Panc1 (cell line): ENCODE data around the gene LACTB. TPM values are rescaled to one million over a fixed set of nuclear protein-coding genes. Genes with fewer than 3 reads are reported as not detected.
A peak's percentile ranks its signal among the peaks of the same experiment; 100 is the strongest.

Experiments
- ATAC-seq: fragments of 200-7000 bp; cut with Tn5 transposase; 2 replicates; pipeline ENCODE4 v1.9.1; 2020; ENCODE audit warnings: mild to moderate bottlenecking, moderate library complexity
- BruUV-seq: library from RNA; stranded (reverse); fragments of 400-500 nt; replicated peaks from 2 replicates; lab custom pipeline; 2021; lab: Mats Ljungman, UMichigan
- CTCF ChIA-PET: fragments of 300-600 bp; sonication (Branson Sonifier 250); formaldehyde crosslinking; loops from one replicate; lab custom pipeline; 2022; ENCODE audit warnings: antibody characterized with exemption; lab: Charles Lee
- POLR2A ChIA-PET: fragments of 300-600 bp; sonication (Branson Sonifier 250); formaldehyde crosslinking; loops from one replicate; lab custom pipeline; 2022; ENCODE audit warnings: antibody characterized with exemption; lab: Charles Lee
- DNase-seq: peaks from one replicate; pipeline ENCODE4 v3.0.0-alpha.2; 2010; ENCODE audit warnings: low read depth, low spot score
- H3K27ac ChIP-seq: 2 replicates; pipeline ENCODE4 v1.5.1; 2011; ENCODE audit warnings: mild to moderate bottlenecking, low read length, inconsistent platforms
- H3K27me3 ChIP-seq: fragments of 200-500 bp; sonication (Bioruptor generic); 2 replicates; pipeline ENCODE4 v1.6.0; 2014; ENCODE audit warnings: low read length, inconsistent platforms; ENCODE audit not compliant: control insufficient read depth, insufficient read depth
- H3K36me3 ChIP-seq: fragments of 200-500 bp; sonication (Bioruptor generic); 2 replicates; pipeline ENCODE4 v1.5.1; 2014; ENCODE audit warnings: inconsistent platforms, mild to moderate bottlenecking, low read length, moderate library complexity; ENCODE audit not compliant: control insufficient read depth, insufficient read depth
- H3K4me1 ChIP-seq: 2 replicates; pipeline ENCODE4 v1.5.1; 2011; ENCODE audit warnings: inconsistent platforms, mild to moderate bottlenecking, low read length, moderate library complexity; ENCODE audit not compliant: control insufficient read depth, insufficient read depth
- H3K4me3 ChIP-seq, 2 experiments: 2 replicates each; pipeline ENCODE4 v1.5.1; 2011 to 2012; ENCODE audit warnings: low read depth in 2 of 2, low read length in 2 of 2, mild to moderate bottlenecking in 2 of 2, inconsistent platforms in 1 of 2, moderate library complexity in 1 of 2
- H3K9me3 ChIP-seq: fragments of 200-500 bp; sonication (Bioruptor generic); 2 replicates; pipeline ENCODE4 v1.5.1; 2014; ENCODE audit warnings: low read depth, mild to moderate bottlenecking, inconsistent platforms, low read length, moderate library complexity; ENCODE audit not compliant: control insufficient read depth, insufficient read depth
- POLR2AphosphoS5 ChIP-seq: IDR thresholded peaks from 2 replicates; pipeline ENCODE4 v1.6.1; 2012; ENCODE audit warnings: mild to moderate bottlenecking, low read depth, low read length, moderate library complexity
- REST ChIP-seq, 2 experiments: IDR thresholded peaks; 2 replicates each; pipeline ENCODE4 v1.6.1; 2011 to 2012; ENCODE audit warnings: low read depth in 2 of 2, control low read depth in 1 of 2, low read length in 1 of 2, mild to moderate bottlenecking in 1 of 2, moderate library complexity in 1 of 2; ENCODE audit not compliant: insufficient read depth in 1 of 2
- SIN3A ChIP-seq: IDR thresholded peaks from 2 replicates; pipeline ENCODE4 v1.6.1; 2012; ENCODE audit warnings: low read depth, mild to moderate bottlenecking, low read length, moderate library complexity, borderline replicate concordance; ENCODE audit not compliant: insufficient read depth
- TCF7L2 ChIP-seq: IDR thresholded peaks from 2 replicates; pipeline ENCODE4 v1.6.1; 2011; ENCODE audit warnings: mild to moderate bottlenecking, low read depth, low read length, inconsistent platforms
- in situ Hi-C: cut with HindIII; loops from 2 replicates; pipeline ENCODE4 v1.10.0; 2016; ENCODE audit warnings: low sequenced_read_pairs, low pct_unique_long_range_greater_than_20kb
- intact Hi-C: fragments of 100-400 bp; cut with micrococcal nuclease; formaldehyde crosslinking; loops from one replicate; pipeline ENCODE4 v1.10.0; 2022; ENCODE audit not compliant: unreplicated experiment
- total RNA-seq: library from RNA; stranded (reverse); gene quantifications from one replicate; pipeline ENCODE4 v1.2.1, GENCODE V29; 2021; ENCODE audit not compliant: unreplicated experiment
- TF ChIP-seq, protein P1 (sequence below): fragments of 450-650 bp; IDR thresholded peaks from 2 replicates; pipeline ENCODE4 v1.5.1; 2017; ENCODE audit warnings: mild to moderate bottlenecking

Gene LACTB
- total RNA-seq, 1 experiment from 2014 or later, result 18.4 TPM

DNA sequence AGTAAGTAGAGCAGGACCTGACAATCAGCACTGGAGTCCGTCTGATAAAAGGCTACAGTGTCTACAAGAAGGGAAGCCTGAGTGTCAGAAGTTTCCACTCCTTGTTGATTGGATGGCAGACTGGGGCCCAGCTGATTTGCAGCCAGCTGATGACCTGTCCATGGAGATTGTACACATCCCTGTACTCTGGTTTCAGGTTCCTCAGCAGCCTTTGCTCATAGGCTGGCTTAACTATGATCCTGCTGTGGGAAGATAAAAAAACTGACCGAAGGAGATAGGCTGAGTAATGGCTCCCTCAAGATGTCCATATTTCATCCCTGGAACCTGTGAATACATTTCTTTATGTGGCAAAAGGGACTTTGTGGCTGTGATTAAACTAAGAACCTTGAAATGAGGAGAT is 11.7 kb upstream of the LACTB start:
- Histone ChIP-seq H3K27ac (peak overlapping the region; percentile 13; the same call in 1 of the 2 replicates), H3K27me3 (no peaks in the 10 kb centered on the region), H3K4me1 (peaks cover 4% of the 10 kb centered on the region; the same call in 1 of the 2 replicates), H3K4me3 (no peak overlapping the region), H3K36me3 (no peaks in the 10 kb centered on the region), H3K9me3 (no peaks in the 10 kb centered on the region)
- DNase-seq (no peak), ATAC-seq (no peak)
- BruUV-seq, result no TSS peak
- TF ChIP-seq SIN3A (no peak), POLR2AphosphoS5 (no peak), REST (IDR thresholded peaks at IDR 0.05; ENCODE audit: insufficient read depth in 1 of 2, low read depth in 2 of 2, low read length in 1 of 2) (no peak)
- ChIA-PET CTCF (no interaction called here), POLR2A (interaction anchor here (0.7 kb wide), 1 partner anchor 411 kb away, joined by 5 read pairs; no protein-coding TSS in a partner anchor)
- in situ Hi-C loops, result no loop called here
- intact Hi-C loops, result no loop called here

GRCh38 chr15:63110428-63111026 is 11.1 kb upstream of the LACTB start:
- Histone ChIP-seq H3K27ac (peak overlapping the region; percentile 20; the same call in 1 of the 2 replicates), H3K36me3 (no peaks in the 10 kb centered on the region), H3K27me3 (no peaks in the 10 kb centered on the region), H3K9me3 (no peaks in the 10 kb centered on the region), H3K4me1 (peaks cover 4% of the 10 kb centered on the region; the same call in 1 of the 2 replicates), H3K4me3 (no peak overlapping the region)
- in situ Hi-C loops, result no loop called here
- intact Hi-C loops, result no loop called here
- no TSS peak for BruUV-seq
- no peak for DNase-seq
- TF ChIP-seq, protein P1, sequence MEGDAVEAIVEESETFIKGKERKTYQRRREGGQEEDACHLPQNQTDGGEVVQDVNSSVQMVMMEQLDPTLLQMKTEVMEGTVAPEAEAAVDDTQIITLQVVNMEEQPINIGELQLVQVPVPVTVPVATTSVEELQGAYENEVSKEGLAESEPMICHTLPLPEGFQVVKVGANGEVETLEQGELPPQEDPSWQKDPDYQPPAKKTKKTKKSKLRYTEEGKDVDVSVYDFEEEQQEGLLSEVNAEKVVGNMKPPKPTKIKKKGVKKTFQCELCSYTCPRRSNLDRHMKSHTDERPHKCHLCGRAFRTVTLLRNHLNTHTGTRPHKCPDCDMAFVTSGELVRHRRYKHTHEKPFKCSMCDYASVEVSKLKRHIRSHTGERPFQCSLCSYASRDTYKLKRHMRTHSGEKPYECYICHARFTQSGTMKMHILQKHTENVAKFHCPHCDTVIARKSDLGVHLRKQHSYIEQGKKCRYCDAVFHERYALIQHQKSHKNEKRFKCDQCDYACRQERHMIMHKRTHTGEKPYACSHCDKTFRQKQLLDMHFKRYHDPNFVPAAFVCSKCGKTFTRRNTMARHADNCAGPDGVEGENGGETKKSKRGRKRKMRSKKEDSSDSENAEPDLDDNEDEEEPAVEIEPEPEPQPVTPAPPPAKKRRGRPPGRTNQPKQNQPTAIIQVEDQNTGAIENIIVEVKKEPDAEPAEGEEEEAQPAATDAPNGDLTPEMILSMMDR, result no peak
- no peak for TF ChIP-seq POLR2AphosphoS5
- TF ChIP-seq TCF7L2, result no peak
- TF ChIP-seq SIN3A, result no peak
- TF ChIP-seq REST (IDR thresholded peaks at IDR 0.05; ENCODE audit: insufficient read depth in 1 of 2, low read depth in 2 of 2, low read length in 1 of 2), result no peak
- ChIA-PET CTCF (no interaction called here), POLR2A (no interaction called here)
- ATAC-seq, result no peak
